Heart left ventricle (tissue), 13 donors: ENCODE measurements around the gene PTX4.

ENCODE experiments used
- CTCF ChIP-seq, 12 donors: fragments of 200-600 bp; sonication (generic) in 4 of 12; IDR thresholded peaks; one replicate each; pipeline versions ENCODE4 v1.5.0 to v1.8.0; 2018 to 2022; ENCODE audit warnings: antibody characterized with exemption in 12 of 12, mild to moderate bottlenecking in 5 of 12
- POLR2A ChIP-seq, 2 donors: fragments of 450-650 bp; IDR thresholded peaks; one replicate each; pipeline ENCODE4 v1.6.1; 2017; ENCODE audit warnings: antibody characterized with exemption in 2 of 2, mild to moderate bottlenecking in 2 of 2, moderate library complexity in 2 of 2
- donor health status: ischemic (EF 13 %, LVEDD 7.1; RV severe dilation, severe dysfunction).
- donor health status: DM: no; HTN: yes; CAD: no.
- donor health status: DM: no; HTN: no; CAD: no.
- donor health status: ischemic (EF 25% LVEDD 6.9; RV normal size, moderate dysfunction).
- donor health status: ischemic (EF 25% LVEDD 5.7; RV mildly dilated, moderate dysfunction).
- donor health status: ischemic (EF 35%, LVEDD 5.7; RV mildly dilated, moderate dysfunction).
- donor health status: nonischemic (EF 11% LVEDD 7.7; RV severe dilation, severe dysfunction).
- donor health status: DM: yes; HTN: yes; CAD: no.
- donor health status: PGD.
- donor health status: ischemic (EF 29% LVEDD 5.4; RV normal size, mild dysfunction).
- donor health status: nonischemic (EF 23%, LVEDD 6.1; RV moderate dilation, normal function).

GRCh38 chr16:1512774-1513173 lies 24.0 kb upstream of the PTX4 start:
- no peak for TF ChIP-seq CTCF (IDR thresholded peaks at IDR 0.05)
- no peak for TF ChIP-seq POLR2A (IDR thresholded peaks at IDR 0.05)
